HEK293 (cell line): Measurements from ENCODE around the gene DAGLB.

Experiments
- HOXA7 ChIP-seq: sonication (generic); formaldehyde crosslinking; IDR thresholded peaks from 2 replicates; pipeline ENCODE4 v1.8.1; 2022; ENCODE audit warnings: missing genetic modification reagents, borderline replicate concordance
- TCF7L2 ChIP-seq: IDR thresholded peaks from 2 replicates; pipeline ENCODE4 v1.6.1; 2011; ENCODE audit warnings: low read depth, mild to moderate bottlenecking, inconsistent platforms, low read length, moderate library complexity, borderline replicate concordance
- ZNF174 ChIP-seq: fragments of 450-650 bp; formaldehyde crosslinking; IDR thresholded peaks from 2 replicates; pipeline ENCODE4 v1.5.0; 2017; ENCODE audit warnings: missing biosample characterization, mild to moderate bottlenecking, missing genetic modification characterization
- ZNF223 ChIP-seq: fragments of 450-650 bp; formaldehyde crosslinking; IDR thresholded peaks from 2 replicates; pipeline ENCODE4 v1.5.1; 2016; ENCODE audit warnings: missing biosample characterization, missing genetic modification characterization
- ZNF626 ChIP-seq: fragments of 450-650 bp; sonication (Bioruptor Pico); formaldehyde crosslinking; IDR thresholded peaks from 2 replicates; pipeline ENCODE4 v1.5.1; 2018; ENCODE audit warnings: missing biosample characterization, missing genetic modification characterization, inconsistent platforms
- ZNF830 ChIP-seq: fragments of 450-650 bp; IDR thresholded peaks from 2 replicates; pipeline ENCODE4 v1.5.0; 2018; ENCODE audit warnings: missing biosample characterization, missing genetic modification characterization, low read depth, mild to moderate bottlenecking, moderate library complexity
- TF ChIP-seq, protein P1 (sequence below): fragments of 450-650 bp; formaldehyde crosslinking; IDR thresholded peaks from 2 replicates; pipeline ENCODE4 v1.5.1; 2016; ENCODE audit warnings: missing biosample characterization, missing genetic modification characterization
- TF ChIP-seq, protein P2 (sequence below): fragments of 450-650 bp; formaldehyde crosslinking; IDR thresholded peaks from 2 replicates; pipeline ENCODE4 v1.5.1; 2016; ENCODE audit warnings: missing biosample characterization, missing genetic modification characterization
- TF ChIP-seq, protein P3 (sequence below): fragments of 450-650 bp; formaldehyde crosslinking; IDR thresholded peaks from 2 replicates; pipeline ENCODE4 v1.5.1; 2016; ENCODE audit warnings: missing biosample characterization, missing genetic modification characterization

DNA sequence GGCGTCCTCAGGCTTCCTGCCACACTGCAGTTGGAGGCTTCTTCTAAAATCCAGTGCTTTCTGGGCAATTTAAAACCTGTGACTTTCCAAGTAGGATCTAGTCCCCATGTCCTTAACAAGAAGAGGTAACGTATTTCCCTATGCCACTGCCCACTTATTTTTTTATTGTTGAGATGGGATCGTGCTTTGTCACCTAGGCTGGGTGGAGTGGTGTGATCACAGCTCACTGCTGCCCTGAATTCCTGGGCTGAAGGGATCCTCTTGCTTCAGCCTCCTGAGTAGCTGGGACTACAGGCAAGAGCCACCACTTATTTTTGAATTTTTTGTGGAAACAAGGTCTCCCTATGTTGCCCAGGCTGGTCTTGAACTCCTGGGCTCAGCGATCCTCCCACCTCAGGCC, 63.4 kb downstream of the DAGLB start:
- TF ChIP-seq, protein P1, sequence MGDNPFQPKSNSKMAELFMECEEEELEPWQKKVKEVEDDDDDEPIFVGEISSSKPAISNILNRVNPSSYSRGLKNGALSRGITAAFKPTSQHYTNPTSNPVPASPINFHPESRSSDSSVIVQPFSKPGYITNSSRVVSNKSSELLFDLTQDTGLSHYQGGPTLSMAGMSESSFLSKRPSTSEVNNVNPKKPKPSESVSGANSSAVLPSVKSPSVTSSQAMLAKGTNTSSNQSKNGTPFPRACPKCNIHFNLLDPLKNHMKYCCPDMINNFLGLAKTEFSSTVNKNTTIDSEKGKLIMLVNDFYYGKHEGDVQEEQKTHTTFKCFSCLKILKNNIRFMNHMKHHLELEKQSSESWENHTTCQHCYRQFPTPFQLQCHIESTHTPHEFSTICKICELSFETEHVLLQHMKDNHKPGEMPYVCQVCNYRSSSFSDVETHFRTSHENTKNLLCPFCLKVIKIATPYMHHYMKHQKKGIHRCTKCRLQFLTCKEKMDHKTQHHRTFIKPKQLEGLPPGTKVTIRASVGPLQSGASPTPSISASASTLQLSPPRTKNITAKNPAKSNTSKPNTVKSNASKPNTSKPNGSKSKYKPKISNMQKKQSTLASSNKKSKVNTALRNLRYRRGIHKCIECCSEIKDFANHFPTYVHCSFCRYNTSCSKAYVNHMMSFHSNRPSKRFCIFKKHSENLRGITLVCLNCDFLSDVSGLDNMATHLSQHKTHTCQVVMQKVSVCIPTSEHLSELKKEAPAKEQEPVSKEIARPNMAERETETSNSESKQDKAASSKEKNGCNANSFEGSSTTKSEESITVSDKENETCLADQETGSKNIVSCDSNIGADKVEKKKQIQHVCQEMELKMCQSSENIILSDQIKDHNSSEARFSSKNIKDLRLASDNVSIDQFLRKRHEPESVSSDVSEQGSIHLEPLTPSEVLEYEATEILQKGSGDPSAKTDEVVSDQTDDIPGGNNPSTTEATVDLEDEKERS (tag by site-specific recombination): no peak
- no peak for TF ChIP-seq ZNF174 (tag by site-specific recombination)
- TF ChIP-seq, protein P2, sequence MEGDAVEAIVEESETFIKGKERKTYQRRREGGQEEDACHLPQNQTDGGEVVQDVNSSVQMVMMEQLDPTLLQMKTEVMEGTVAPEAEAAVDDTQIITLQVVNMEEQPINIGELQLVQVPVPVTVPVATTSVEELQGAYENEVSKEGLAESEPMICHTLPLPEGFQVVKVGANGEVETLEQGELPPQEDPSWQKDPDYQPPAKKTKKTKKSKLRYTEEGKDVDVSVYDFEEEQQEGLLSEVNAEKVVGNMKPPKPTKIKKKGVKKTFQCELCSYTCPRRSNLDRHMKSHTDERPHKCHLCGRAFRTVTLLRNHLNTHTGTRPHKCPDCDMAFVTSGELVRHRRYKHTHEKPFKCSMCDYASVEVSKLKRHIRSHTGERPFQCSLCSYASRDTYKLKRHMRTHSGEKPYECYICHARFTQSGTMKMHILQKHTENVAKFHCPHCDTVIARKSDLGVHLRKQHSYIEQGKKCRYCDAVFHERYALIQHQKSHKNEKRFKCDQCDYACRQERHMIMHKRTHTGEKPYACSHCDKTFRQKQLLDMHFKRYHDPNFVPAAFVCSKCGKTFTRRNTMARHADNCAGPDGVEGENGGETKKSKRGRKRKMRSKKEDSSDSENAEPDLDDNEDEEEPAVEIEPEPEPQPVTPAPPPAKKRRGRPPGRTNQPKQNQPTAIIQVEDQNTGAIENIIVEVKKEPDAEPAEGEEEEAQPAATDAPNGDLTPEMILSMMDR (tag by site-specific recombination): no peak
- TF ChIP-seq, protein P3, sequence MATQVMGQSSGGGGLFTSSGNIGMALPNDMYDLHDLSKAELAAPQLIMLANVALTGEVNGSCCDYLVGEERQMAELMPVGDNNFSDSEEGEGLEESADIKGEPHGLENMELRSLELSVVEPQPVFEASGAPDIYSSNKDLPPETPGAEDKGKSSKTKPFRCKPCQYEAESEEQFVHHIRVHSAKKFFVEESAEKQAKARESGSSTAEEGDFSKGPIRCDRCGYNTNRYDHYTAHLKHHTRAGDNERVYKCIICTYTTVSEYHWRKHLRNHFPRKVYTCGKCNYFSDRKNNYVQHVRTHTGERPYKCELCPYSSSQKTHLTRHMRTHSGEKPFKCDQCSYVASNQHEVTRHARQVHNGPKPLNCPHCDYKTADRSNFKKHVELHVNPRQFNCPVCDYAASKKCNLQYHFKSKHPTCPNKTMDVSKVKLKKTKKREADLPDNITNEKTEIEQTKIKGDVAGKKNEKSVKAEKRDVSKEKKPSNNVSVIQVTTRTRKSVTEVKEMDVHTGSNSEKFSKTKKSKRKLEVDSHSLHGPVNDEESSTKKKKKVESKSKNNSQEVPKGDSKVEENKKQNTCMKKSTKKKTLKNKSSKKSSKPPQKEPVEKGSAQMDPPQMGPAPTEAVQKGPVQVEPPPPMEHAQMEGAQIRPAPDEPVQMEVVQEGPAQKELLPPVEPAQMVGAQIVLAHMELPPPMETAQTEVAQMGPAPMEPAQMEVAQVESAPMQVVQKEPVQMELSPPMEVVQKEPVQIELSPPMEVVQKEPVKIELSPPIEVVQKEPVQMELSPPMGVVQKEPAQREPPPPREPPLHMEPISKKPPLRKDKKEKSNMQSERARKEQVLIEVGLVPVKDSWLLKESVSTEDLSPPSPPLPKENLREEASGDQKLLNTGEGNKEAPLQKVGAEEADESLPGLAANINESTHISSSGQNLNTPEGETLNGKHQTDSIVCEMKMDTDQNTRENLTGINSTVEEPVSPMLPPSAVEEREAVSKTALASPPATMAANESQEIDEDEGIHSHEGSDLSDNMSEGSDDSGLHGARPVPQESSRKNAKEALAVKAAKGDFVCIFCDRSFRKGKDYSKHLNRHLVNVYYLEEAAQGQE (tag by site-specific recombination): no peak
- no peak for TF ChIP-seq TCF7L2
- TF ChIP-seq HOXA7: no peak
- TF ChIP-seq ZNF626: no peak
- TF ChIP-seq ZNF830 (tag by site-specific recombination): no peak
- TF ChIP-seq ZNF223 (tag by site-specific recombination): no peak
